ENCODE data around the gene ELMO1.
"Not testable (repeated sequence)": the region's sequence is repeated elsewhere in the genome, so short reads cannot be mapped to it uniquely, and the experiment has no call there.

The ELMO1 gene

GRCh38 chr7:36986948-36987724, 461.5 kb downstream of the ELMO1 start:
- DNase-seq = peak; percentile 21

GRCh38 chr7:36986511-36986933, 462.1 kb downstream of the ELMO1 start:
- peak; percentile 90 for DNase-seq

GRCh38 chr7:36985866-36986400, 462.7 kb downstream of the ELMO1 start:
- peak; percentile 85 for DNase-seq

GRCh38 chr7:36985316-36985715, 463.3 kb downstream of the ELMO1 start:
- DNase-seq = peak; percentile 62

DNA sequence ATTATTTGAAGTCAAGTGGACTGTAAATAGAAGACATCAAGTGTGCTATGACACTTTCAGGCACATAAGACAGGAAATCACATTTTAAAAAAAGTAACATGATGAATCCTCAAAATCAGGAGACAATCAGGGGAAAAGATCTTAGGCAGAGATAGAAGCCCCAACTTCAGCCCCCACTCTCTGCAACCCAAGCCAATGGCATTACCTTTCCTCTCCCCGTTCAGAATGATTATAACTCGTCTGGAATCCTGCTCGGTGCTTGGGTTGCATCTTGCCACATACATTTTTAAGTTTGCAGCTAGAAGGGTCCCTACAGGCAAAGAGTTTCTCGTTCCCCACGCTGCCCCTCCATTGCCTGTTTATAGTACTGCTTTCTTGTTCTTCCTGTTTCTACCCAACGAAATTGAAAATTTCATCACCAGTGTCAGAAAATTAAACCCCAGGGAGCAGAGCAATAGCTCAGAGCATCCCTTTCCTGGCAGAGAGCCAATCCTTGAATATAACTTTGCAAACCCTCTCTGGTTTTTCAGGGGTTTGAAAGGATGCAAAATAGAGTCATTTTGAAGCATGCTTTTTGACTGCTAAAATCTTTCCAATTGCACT, 463.9 kb downstream of the ELMO1 start:
- DNase-seq = peak; percentile 61

DNA sequence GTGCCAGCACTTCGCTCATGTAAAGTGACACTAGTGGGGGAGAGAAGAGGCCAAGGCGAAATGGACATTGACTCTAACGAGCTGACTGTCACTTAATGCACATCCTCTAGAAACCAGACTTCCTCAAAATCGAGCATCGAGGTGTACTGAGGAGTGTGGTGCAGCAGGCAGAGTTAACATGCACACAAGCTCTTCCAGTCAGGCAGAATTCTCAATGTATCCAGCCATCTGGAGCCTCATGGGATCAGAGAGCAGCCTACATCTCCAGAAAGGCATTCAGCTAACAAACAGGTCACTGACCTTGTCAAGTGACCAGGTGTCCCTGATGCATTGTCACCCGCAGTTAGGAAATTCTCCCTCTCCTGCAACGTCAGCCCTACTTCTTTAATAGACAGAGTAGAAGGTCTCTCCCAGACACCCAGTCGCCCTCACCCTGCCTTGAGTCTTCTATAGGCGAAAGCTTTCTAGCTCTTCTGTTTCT, 464.6 kb downstream of the ELMO1 start:
- DNase-seq = no peak

DNA sequence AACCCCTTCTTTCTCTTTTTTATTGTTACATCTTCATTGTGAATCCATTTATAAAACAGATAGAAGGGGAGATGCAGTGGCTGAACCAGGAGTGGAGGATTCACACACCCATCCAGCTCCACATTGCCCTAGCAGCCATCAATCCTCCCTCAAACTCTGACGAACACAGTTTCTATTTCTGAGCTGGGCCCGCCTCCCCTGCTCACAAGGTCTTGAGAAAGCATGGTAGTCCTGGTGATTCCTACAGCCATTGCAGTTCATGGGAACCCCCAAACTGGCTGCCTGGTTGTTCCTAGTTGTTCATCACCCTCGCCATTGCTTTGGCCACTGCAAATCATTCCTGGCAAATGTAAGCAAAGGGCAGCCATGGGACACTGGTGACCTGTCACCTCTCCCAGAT, 465.9 kb downstream of the ELMO1 start:
- DNase-seq = no peak

- DNase-seq = no peak
Observed at GRCh38 chr7:36979810-36980248, 468.8 kb downstream of the ELMO1 start.

DNA sequence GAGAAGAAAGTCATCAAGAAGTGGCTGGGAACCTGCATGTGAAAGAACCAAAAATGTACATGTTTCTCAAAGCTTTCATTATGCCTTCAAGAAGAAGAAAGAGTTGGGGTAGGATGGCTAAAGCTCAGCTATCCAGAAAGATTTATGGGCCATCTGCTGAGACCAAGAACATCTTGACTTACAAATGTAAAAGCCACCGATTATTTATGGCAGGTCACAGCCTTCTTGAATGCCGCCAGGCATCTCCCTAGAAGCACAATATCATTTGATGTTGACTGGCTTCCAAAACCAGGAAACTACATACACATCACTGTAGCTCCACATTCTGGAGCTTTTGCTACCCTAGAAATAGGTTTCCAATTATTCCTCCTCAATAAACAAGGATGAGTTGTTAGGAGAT, 470.2 kb downstream of the ELMO1 start:
- DNase-seq = no peak

GRCh38 chr7:36977878-36978277, 470.8 kb downstream of the ELMO1 start:
- no peak for DNase-seq

DNA sequence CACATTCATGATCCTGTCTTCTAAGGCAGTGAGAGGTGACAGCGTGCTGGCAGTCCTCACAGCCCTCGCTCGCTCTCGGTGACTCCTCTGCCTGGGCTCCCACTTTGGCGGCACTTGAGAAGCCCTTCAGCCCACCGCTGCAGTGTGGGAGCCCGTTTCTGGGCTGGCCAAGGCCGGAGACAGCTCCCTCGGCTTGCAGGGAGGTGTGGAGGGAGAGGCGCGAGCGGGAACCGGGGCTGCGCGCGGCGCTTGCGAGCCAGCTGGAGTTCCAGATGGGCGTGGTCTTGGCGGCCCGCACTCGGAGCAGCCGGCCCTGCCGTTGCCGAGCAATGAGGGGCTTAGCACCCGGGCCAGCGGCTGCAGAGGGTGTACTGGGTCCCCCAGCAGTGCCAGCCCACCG, 475.1 kb downstream of the ELMO1 start:
- DNase-seq = not testable (repeated sequence)

GRCh38 chr7:36972140-36972518, 476.5 kb downstream of the ELMO1 start:
- DNase-seq = no peak

DNA sequence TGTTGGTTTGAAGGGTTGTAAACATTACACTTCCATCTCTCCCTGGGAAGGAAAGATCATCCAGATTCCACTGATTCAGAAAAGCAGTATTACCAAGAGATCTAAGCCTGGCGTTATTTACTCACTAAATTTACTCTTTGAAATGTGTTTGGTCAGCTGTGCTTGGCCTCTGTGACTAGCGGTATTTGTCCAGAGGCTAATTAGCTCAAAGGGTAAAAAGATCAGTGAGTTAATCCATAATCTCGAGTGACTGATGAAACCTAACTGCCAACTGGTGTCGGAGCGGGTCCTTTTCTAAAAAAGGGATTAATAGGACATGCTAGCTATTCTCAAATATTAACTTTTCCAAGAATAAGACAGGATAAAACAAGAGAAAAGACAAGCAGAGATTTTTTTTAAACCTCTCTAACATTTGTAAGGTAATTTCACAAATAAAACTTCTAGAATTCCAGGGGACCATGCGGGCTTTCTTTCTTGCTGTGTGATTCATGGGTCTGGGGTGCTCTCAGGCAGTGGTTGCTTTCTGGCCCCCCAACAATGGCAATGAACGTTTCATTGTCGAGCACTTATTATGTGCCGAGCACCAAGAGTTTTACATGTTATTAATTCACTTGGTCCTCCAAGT, 477.0 kb downstream of the ELMO1 start:
- DNase-seq = no peak

- no peak for DNase-seq
Observed at GRCh38 chr7:36970551-36971514, 477.8 kb downstream of the ELMO1 start.

DNA sequence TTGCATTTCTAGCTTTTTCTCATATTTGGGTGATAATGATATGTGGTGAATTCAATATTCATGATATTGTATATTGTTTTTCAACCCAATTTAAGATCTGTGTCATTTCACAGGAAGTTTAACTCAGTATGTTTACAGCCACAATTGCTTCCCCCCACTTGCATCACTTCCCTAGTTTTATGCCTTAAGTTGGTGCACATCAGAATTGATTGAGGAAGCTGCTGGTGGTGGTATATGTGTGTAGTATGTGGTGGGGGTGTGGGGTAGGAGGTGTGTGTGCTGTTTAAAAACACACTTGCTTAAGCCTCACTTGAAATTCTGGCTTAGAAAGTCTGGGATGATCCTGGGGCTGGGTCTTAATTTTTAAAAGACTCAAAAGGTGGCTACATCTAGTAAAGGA, 479.3 kb downstream of the ELMO1 start:
- DNase-seq = no peak

- peak; percentile 45 for DNase-seq
Observed at GRCh38 chr7:36967387-36967786, 481.3 kb downstream of the ELMO1 start.

- DNase-seq = no peak
Observed at GRCh38 chr7:36966636-36967035, 482.0 kb downstream of the ELMO1 start.

DNA sequence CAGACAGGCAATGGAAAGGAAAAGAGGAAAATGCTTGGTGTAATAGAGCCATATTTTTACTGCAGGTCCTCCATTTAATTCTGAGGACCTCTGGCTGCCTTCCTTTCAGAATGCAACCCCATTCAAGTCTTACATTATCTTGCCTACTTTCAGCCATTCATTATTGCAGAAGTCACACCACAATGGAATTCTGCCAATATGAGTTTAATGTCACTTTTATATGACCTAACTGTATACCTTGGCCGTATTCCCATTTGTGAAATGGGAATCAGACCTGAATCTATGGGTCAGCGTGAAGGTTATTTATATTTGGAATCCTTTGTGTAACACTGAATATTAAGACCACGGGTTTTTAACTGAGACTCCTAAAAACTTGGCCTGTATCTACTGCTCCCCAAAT, 482.6 kb downstream of the ELMO1 start:
- peak; percentile 32 for DNase-seq

DNA sequence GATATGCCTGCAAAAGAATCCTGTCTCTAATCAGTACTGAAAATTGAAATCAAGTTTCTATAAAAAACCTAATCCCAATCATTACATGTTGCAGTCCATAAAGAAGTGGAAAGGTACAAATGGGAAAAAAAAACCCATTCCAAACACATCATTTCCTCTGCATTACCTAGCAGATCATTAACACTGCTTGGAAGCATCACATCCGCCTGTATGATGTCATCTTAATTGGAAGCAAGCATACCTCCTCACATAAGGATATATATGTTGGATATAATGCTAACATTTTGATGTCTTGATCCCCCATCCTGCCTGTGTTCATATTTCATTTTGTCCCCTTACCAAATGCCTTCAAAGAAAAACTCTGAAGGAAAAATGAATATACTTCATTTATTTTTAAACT, 483.0 kb downstream of the ELMO1 start:
- DNase-seq = no peak

- no peak for DNase-seq
Observed at GRCh38 chr7:36964297-36964696, 484.4 kb downstream of the ELMO1 start.

GRCh38 chr7:36962367-36962766, 486.3 kb downstream of the ELMO1 start:
- DNase-seq = no peak

GRCh38 chr7:36961693-36962092, 487.0 kb downstream of the ELMO1 start:
- DNase-seq = no peak

GRCh38 chr7:36961097-36961496, 487.6 kb downstream of the ELMO1 start:
- no peak for DNase-seq
